HL-60 (cell line): ENCODE measurements around the gene HSPA6.
"Not testable (repeated sequence)": the region's sequence is repeated elsewhere in the genome, so short reads cannot be mapped to it uniquely, and the experiment has no call there.

Source experiments
- GABPA ChIP-seq: IDR thresholded peaks from 2 replicates; pipeline ENCODE4 v1.6.1; 2012; ENCODE audit warnings: low read depth
- POLR2AphosphoS5 ChIP-seq: IDR thresholded peaks from 2 replicates; pipeline ENCODE4 v1.6.1; 2012; ENCODE audit warnings: low read depth
- TF ChIP-seq, protein P1 (sequence below): IDR thresholded peaks from 2 replicates; pipeline ENCODE4 v1.6.1; 2012; ENCODE audit warnings: low read depth; ENCODE audit not compliant: insufficient replicate concordance
- TF ChIP-seq, protein P2 (sequence below): IDR thresholded peaks from one replicate; pipeline ENCODE4 v1.5.1; 2011; ENCODE audit warnings: low read length, control low read depth, inconsistent platforms; ENCODE audit not compliant: insufficient read depth

GRCh38 chr1:161550942-161551341, 26.6 kb downstream of the HSPA6 start:
- not testable (repeated sequence) for TF ChIP-seq GABPA, POLR2AphosphoS5
- TF ChIP-seq, protein P1, sequence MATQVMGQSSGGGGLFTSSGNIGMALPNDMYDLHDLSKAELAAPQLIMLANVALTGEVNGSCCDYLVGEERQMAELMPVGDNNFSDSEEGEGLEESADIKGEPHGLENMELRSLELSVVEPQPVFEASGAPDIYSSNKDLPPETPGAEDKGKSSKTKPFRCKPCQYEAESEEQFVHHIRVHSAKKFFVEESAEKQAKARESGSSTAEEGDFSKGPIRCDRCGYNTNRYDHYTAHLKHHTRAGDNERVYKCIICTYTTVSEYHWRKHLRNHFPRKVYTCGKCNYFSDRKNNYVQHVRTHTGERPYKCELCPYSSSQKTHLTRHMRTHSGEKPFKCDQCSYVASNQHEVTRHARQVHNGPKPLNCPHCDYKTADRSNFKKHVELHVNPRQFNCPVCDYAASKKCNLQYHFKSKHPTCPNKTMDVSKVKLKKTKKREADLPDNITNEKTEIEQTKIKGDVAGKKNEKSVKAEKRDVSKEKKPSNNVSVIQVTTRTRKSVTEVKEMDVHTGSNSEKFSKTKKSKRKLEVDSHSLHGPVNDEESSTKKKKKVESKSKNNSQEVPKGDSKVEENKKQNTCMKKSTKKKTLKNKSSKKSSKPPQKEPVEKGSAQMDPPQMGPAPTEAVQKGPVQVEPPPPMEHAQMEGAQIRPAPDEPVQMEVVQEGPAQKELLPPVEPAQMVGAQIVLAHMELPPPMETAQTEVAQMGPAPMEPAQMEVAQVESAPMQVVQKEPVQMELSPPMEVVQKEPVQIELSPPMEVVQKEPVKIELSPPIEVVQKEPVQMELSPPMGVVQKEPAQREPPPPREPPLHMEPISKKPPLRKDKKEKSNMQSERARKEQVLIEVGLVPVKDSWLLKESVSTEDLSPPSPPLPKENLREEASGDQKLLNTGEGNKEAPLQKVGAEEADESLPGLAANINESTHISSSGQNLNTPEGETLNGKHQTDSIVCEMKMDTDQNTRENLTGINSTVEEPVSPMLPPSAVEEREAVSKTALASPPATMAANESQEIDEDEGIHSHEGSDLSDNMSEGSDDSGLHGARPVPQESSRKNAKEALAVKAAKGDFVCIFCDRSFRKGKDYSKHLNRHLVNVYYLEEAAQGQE = not testable (repeated sequence)
- TF ChIP-seq, protein P2, sequence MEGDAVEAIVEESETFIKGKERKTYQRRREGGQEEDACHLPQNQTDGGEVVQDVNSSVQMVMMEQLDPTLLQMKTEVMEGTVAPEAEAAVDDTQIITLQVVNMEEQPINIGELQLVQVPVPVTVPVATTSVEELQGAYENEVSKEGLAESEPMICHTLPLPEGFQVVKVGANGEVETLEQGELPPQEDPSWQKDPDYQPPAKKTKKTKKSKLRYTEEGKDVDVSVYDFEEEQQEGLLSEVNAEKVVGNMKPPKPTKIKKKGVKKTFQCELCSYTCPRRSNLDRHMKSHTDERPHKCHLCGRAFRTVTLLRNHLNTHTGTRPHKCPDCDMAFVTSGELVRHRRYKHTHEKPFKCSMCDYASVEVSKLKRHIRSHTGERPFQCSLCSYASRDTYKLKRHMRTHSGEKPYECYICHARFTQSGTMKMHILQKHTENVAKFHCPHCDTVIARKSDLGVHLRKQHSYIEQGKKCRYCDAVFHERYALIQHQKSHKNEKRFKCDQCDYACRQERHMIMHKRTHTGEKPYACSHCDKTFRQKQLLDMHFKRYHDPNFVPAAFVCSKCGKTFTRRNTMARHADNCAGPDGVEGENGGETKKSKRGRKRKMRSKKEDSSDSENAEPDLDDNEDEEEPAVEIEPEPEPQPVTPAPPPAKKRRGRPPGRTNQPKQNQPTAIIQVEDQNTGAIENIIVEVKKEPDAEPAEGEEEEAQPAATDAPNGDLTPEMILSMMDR = not testable (repeated sequence)
